HPDE6-E6E7 (cell line): ENCODE results near the gene WNK2.

ENCODE experiments used
- DNase-seq: peaks from one replicate; pipeline ENCODE4 v3.0.0; 2011; ENCODE audit warnings: missing footprints; ENCODE audit errors: extremely low spot score

WNK2 gene

DNA sequence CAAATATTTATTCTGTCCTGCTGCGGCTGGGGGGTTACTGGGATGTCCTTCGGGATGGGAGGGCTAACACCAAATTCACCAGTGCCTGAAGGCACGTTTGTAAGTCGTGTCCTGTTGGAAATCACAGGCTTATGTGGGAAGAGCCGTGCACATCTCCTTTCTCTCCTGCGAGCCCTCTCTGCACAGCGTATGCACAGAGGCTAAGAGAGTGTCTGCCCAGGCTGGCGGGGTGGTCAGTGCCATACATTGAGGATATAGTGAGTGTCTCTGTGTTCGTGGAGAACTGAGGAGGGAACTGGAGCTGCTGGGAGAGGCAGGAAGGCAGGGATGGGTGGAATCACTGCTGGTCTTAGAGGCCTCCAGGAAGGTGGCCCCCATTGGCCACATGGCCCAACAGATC lies 110.1 kb downstream of the WNK2 start:
- no peak for DNase-seq

DNA sequence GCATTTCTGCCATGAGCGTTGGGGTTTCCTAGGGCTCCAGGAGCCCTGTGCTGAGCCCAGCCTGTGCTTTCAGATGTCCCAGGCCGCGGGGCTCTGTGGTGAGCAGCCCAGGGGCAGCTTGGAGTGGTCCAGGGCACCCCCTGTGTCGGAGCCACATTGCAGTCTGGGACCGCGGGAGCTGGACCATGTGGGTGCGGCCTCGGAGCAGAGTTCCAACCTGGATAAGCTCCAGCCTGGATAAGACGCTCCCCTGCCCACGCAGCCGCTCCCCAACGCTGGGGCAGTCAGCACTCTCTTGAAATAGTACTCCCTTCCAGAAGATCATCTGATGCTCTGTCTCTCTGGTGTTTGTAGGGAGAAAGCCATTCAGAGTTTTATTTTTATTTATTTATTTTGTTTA lies 111.1 kb downstream of the WNK2 start:
- DNase-seq: no peak

DNA sequence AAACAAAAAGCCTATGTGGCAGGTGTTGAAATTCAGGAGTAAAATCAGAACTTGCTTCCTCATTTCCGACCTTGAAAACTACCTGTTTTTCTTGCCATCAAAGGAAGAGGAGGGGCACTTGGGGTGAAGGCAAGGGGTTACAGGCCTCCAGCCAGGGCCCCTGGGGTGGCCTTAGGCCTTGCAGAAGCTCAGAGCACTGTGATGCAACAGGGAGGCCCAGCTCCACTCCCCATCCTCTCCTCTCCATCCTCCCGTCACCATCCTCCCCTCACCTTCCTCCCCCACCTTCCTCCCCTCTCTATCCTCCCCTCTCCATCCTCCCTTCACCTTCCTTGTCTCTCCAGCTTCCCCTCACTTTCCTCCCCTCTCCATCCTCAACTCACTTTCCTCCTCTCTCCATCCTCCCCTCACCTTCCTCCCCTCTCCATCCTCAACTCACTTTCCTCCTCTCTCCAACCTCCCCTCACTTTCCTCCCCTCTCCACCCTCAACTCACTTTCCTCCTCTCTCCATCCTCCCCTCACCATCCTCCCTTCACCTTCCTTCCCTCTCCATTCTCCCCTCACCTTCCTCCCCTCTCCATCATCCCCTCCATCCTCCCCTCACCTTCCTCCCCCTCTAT lies 111.6 kb downstream of the WNK2 start:
- DNase-seq: no peak

DNA sequence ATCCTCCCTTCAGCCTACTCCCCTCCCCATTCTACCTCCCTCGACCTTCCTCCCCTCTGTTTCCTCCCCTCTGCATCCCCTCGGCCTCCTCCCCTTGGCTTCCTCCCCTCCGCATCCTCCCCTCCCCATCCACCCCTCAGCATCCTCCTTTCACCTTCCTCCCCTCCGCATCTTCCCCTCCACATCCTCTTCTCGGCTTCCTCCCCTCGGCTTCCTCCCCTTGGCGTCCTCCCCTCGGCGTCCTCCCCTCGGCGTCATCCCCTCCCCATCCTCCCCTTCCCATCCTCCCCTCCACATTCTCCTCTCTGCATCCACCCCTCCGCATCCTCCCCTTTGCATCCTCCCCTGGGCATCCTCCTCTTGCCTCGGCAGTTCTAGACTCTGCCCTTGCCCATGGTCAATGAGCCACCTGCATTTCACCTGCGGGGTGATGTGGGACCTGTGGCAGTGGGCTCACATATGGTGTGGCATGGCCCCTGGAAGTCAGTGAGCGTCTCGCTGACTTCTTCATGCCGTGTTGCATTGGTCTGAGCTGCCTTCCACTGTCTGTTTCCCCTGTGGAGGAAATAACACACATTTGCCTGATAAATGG lies 113.0 kb downstream of the WNK2 start:
- DNase-seq: no peak

DNA sequence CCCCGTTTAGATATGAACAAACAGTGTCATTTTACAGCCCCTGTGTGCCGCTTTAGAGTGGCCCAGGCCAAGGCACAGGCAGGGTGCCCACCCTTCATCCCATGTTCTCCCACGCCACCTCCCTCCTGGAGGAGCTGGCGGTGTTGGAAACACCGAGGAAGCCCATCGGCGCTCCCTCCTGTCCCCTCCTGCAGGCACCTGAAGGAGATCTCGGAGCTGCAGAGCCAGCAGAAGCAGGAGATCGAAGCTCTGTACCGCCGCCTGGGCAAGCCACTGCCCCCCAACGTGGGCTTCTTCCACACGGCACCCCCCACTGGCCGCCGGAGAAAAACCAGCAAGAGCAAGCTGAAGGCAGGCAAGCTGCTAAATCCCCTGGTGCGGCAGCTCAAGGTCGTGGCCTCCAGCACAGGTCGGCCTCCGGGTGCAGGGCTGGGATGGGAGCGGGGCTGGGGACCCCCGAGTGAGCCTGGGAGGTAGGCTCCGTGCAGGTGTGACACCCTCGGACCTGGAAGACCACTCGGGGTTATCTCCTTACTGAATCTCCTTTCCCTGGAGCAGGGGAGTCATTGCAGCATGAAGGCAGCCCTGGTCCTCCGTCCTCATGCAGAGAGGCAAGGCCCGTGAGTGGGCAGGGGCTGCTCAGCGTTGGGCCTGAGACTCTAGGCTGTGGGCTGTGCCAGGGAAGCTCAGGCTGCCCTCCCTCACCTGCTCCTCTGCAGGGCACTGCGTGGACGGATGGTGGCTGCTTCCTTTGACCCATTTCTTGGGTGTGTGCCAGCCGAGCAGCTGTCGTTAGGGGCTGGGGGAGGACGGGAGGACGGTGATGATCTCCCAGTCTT lies 113.9 kb downstream of the WNK2 start:
- DNase-seq: no peak

DNA sequence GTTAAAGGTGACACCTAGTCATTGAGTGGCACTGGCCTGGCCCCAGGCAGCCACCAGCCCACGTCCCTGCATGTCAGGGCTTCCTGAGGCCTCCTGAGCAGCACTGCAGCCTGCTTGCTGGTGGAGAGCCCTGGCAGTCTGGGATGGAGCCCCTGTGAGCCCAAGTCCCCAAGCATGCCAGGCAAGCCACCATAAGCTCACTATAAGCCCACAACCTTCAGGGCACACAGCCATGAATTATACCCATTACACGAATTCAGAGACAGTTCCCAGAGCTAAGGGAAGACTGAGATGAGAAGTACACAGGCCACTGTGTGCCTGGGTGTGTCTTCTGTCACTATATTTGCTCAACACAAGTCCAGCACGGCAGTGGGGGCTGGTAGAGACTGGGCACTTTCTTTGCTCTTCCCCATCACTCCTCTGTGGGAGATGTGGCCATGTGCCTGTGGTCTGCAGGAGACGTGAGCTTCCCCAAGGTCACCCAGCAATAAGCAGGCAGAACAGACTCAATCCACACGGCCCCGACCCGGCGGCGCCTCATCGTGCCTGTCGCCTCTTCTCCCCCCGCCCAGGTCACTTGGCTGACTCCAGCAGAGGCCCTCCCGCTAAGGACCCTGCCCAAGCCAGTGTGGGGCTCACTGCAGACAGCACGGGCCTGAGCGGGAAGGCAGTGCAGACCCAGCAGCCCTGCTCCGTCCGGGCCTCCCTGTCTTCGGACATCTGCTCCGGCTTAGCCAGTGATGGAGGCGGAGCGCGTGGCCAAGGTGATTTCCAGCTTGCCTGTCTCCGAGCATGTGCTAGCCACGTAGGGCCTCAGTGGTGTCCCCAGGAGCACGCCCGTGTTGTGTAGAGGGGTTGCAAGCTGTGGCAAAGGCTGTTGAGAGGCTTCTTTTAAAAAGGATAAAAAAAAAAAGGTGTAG lies 114.8 kb downstream of the WNK2 start:
- DNase-seq: no peak

DNA sequence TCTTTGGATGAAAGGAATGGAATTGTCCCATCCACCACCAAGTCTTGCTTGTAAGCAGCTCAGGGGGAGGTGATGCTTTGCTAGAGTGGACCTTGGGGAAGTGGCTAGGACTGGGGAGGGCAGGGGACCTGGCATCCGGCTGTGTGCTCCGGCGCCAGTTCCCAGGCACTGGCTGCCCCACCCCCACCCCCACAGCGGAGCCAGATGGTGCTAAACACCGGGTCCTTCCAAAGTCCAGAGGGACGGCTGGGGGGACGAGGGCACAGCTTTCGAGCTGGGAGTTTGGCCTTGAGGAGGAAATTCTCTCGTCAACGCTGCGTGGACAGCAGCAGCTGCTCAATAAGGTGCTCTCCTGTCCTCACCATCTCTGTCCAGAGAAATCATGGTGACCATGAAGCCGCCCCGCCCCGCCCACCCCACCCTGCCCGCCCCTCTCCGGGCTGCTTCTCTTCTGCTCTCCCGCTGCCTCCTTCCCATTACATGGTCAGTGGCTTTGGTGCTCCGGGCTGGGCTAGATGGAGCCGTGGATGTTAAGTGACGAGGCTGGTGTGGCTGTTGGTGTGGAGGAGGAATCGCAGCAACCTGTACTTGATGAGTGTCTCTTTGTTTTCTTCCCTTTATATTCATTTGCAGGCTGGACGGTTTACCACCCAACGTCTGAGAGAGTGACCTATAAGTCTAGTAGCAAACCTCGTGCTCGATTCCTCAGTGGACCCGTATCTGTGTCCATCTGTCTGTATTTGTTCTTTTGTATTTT lies 115.7 kb downstream of the WNK2 start:
- no peak for DNase-seq

DNA sequence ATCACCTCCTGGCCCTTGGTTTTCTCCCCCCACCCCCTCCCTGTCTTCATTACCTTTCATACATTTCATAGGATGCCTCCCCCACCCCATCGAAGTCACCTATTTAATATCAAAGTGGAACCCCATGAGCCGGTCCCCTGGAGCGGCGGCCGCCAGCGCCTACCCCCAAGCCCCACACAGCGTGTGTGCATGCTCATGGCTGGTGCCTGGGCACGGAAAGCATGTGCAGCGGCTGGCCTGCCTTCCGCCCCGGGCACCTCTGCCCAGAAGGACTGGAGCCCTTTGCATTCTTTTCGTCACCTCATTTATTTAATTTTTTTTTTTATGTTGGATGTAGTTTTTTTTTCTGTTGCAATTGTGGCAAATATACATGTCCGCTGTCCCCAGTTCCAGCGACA lies 116.2 kb downstream of the WNK2 start:
- no peak for DNase-seq

DNA sequence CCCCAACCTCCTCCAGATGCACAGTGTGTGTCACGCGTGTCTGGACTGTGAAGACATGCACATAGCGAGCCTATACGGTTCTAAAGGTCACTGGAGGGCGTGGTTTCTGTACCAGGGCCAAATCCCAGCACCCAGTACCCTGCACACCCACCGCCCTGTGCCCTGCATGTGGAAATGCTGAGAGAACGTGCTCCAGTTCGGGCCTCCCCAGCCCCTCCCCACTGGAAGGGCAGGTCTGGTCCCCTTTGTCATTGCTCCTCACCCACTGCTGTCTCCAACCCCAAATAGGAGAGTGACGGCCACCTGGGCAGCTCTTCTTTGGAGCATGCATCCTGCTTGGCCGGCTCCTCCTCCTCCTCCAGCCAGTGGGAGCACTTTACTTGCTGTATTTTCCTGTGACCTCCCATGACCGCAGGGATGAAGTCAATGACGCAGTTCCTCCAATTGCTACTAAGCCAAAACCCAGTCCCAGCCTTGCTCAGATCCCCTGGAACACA lies 116.7 kb downstream of the WNK2 start:
- DNase-seq: no peak

DNA sequence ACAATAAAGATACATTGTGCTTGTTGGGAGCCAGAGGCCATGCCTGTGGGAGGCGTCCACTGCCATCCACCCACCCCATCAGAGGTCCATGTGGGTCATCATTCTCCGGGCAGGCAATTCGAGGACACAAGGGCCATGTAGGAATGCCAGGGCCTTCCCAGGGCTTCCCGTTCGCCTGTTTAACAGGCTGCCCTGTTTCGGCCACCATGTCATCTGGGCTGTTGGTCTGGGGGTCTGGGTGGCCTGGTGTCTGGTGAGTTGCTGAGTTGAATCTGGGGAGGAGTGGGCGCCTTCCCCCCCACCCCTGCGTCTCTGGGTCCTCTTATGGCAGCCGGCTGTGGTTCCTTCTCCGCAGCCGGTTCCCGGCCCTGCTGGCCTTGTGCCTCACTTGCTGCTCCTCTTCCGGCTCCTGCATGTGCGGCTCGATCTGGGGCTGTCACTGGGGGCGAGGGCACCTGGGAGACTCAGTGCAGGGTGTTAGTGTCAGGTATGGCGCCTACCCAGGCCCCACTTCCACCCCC lies 117.4 kb downstream of the WNK2 start:
- DNase-seq: no peak

DNA sequence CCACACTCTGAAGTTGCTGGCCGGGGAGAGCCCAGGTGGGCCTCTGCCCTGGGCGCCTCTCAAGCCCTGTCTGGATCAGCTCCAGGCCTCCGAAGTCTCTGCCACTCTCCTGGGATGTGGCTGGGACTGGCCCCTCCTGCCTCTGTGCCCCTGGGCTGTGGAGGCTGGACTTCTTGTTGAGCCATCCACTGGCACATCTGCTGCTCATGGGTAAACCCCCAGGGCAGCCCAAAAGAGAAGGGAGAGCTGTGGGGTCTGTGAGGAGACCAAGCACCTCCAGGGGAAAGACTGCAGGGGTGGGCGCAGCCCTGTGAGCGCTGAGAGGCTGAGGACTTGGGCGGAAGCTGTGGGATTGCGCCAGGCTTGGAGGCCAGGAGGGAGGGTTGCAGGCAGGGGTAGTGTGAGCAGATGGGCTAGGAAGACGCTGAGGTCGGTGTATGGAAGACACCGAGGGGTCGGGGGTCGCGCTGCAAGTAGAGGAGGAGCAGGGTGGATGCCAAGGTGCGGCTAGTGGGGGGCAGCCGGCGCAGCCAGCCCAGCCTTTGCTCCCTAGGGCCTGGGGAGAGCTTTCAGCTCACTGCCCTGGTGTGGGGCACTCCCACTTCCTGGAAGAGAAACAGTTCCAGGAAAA lies 118.1 kb downstream of the WNK2 start:
- DNase-seq: no peak

DNA sequence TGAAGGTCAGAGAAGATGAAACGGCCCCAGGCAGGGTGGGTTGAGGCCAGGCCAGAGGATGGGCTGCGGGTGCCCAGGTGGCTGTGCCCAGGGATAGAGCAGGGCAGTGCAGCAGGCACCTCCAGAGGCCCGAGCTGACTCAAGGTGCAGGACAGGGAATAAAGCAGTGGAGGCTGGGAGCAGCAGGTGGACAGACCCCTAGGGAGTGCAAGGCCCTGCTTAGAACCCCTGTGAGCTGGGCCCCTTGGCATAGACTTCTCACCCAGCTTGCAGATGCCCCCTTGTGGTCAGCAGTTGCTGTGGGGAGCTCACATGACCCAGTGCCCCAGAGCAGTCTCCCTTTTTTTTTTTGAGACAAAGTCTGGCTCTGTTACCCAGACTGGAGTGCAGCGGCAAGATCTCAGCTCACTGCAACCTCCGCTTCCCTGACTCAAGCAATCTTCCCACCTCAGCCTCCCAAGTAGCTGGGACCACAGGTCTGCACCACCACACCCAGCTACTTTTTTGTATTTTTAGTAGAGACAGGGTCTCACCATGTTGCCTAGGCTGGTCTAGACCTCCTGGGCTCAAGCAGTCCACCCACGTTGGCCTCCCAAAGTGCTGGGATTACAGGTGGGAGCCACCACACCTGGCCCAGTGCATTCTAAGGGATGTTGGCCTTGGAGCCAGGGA lies 118.8 kb downstream of the WNK2 start:
- DNase-seq: peak; percentile 33

DNA sequence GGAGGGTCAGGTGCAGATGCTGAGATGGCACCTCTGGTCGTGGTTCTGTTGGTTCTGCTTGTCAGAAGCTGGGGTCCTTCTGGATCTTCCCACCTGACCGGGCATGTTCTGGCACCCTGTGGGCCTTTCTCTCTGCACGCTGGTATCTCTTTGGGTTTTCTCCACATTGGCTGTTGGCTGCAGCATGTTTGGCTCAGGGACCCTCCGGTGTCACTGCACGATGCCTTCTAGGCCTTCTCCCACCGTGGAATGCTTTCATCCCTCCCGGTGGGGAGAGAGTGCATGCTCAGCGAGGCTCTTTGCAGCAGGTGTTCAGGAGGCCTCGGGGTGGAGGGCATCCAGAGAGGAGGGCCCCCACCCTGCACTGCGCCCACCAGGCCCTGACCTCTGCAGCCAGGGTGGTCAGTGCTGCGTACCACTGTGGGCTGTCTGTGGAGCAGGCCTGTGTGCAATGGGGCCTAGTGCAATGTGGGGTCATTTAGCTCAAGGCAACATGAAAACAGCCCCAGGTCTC lies 119.4 kb downstream of the WNK2 start:
- no peak for DNase-seq

DNA sequence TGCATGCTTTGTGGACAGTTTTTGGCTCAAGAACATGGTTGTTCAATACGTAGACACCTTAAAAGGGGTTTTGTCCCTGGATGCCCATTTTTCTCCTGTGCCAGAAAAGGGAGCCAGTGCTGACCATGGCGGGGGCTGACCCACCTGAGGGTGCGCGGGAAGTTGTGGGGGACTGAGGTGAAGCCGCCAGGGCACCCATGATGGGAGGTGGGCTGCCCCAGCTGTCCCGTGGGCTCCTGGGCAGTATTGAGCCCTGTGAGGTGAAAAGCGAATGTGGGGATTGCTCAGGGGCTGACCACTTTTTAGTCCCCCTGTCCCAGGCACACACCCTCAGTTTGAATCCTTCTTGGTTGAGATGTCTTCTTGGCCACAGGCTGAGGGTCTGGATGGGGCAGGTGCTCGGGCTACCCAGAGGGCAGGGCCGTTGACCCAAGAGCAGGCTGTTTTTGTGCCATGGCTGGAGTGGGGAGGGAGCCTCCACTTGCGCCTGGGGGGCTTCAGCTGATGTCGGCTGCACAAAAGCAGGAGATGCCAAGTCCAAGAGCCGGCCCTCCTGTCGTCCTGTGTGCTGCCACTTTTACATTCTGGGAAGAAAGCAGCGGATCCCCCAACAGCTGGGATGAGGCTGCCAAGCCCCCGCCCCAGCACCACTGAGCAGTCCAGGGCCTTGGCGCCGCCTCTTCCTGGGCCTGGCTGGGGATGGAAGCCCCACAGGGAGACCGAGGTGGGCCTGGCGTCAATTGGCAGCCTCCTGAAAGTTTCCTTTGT lies 120.1 kb downstream of the WNK2 start:
- DNase-seq: no peak

DNA sequence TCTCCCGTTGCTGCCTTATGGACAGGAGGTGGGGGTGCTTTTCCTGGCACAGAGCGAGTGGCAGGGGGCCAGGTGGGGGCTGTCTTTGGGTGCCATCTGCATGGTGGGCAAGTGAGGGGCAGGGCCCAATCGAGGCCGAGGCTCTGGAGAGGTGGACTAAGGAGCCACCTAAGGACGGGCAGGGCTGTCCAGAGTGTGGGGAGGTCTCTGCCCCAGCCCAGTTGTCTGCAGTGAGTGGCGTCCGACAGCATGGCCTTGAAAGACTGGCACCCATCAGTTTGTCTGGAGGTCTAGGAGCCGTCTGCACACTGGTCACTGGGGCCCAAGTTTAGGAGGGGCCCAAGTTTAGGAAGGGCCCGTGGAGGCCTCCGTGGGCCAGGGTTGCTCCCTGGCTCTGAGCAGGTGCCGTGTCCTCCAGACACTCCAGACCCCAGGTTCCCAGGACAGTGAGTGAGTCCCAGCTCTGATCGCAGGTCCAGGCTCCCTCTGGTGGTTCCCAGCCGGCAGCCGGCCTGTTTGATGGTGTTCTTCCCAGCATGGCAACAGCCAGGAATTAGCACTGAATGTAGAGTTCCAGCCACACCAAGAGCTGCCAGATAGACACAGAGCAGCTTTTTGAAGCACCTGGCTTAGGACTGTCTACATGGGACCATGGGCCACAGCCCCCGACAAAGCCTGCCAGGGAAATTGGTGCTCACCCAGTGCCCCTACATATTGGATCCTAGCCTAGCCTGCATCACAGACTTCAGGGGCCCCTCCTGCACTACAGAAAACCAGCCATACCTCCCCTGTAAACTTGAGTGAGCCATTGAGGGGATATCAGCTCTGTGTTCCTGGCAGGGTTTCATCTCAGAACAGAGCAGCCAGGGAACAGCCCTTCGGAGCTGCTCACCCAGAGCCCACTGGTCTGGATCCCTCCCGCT lies 120.9 kb downstream of the WNK2 start:
- DNase-seq: peak; percentile 72

DNA sequence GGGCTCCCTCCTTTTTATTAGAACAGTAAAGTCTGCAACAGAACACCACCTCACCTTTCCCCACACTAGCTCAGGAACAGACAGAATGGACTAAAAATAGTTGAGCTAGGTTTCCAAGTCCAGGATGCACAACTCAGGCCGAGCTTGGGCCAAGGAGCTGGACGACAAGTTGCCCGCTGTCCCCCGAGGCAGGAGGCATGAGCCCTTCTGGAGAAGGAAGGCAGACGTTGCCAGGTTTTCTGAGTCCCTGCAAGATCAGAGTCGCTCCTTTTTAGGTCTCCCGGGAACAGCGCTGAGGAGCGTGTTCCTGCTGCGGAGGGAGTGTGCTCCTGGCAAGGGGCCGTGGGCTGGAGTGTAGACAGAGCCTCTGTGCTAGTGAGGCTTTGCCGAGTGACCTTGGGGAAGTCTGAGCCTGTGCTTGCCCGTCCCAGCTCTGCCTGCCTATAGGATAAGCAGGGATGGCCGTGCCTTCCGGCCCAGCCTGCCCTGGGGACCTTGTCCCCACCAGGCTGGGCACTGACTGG lies 121.6 kb downstream of the WNK2 start:
- DNase-seq: no peak

DNA sequence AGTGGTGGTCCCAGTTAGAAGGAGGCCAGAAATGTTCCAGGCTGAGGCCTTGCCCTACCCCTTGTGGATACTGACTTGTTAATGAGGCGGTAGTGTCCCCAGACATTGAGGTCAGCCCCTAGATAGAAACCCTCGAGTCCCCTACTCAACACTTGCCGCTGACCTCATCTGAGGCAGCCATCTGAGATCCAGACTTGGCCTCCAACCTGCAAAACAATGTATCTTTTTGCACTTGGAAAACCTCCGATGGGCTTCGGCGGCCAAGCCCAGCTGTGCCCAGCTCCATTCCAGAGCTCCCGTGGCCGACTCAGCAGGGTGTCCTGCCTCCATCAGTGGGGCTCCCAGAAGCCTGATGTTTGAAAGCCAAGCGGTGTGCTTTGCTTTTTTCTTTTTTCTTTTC lies 122.1 kb downstream of the WNK2 start:
- DNase-seq: no peak
